ENCODE data around the gene NDUFAF4. TPM values are rescaled to one million over a fixed set of nuclear protein-coding genes. Genes with fewer than 3 reads are reported as not detected.

Gene NDUFAF4

GRCh38 chr6:96844530-96844929 is 53.2 kb downstream of the NDUFAF4 start:
- Histone ChIP-seq H4K8ac (ENCODE audit: low read depth, low read length) (no peak overlapping the region), H2BK15ac (replicated peaks; ENCODE audit: low read depth) (no peak overlapping the region), H3K36me3 (ENCODE audit: control insufficient read depth, insufficient read depth, low read length) (no peaks in the 10 kb centered on the region), H4K5ac (ENCODE audit: low read length) (no peak overlapping the region), H3K9ac (ENCODE audit: low read length) (no peak overlapping the region), H3K27me3 (ENCODE audit: insufficient read depth, low read length, poor library complexity) (no peaks in the 10 kb centered on the region), H3K18ac (ENCODE audit: low read length) (no peak overlapping the region), H3K4me1 (ENCODE audit: control insufficient read depth, low read depth, low read length) (no peaks in the 10 kb centered on the region), H3K23ac (ENCODE audit: low read length) (no peak overlapping the region), H2BK120ac (ENCODE audit: low read depth, low read length) (no peak overlapping the region), H3K4ac (ENCODE audit: low read depth, low read length) (no peak overlapping the region), H3K4me3 (ENCODE audit: low read length) (no peak overlapping the region), H3K79me2 (ENCODE audit: control insufficient read depth, insufficient read depth, low read length) (no peaks in the 10 kb centered on the region), H2AK5ac (ENCODE audit: low read length) (no peak overlapping the region), H3K56ac (ENCODE audit: low read length) (no peak overlapping the region), H2BK5ac (ENCODE audit: low read length) (no peak overlapping the region), H3K27ac (ENCODE audit: low read depth, low read length) (no peak overlapping the region), H3K4me2 (ENCODE audit: low read length) (no peak overlapping the region), H3K79me1 (ENCODE audit: low read length) (no peaks in the 10 kb centered on the region)
- no peak for DNase-seq

DNA sequence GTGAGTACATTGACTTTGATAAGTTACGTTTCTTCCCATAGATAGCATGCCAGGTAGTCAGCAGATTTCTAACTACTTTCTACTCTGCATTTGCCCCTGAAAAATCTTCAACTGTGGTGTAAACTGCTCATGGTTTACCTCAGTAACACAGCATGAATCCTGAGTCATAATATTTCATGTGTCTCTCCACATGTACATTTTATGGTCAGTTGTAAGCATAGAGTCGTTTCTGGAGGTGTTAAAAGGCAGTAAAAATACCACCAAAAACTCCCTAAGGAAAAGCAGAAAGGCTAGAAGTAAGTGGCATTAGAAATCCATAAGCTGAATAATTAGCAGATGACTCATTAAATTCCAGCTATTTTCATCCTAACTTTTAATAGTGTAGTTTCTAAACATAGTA is 56.3 kb downstream of the NDUFAF4 start:
- DNase-seq: no peak
- Histone ChIP-seq H3K4me1 (ENCODE audit: control insufficient read depth, low read depth, low read length) (no peaks in the 10 kb centered on the region), H3K79me1 (ENCODE audit: low read length) (no peaks in the 10 kb centered on the region), H2BK120ac (ENCODE audit: low read depth, low read length) (no peak overlapping the region), H3K27me3 (ENCODE audit: insufficient read depth, low read length, poor library complexity) (no peaks in the 10 kb centered on the region), H3K23ac (ENCODE audit: low read length) (no peak overlapping the region), H4K5ac (ENCODE audit: low read length) (no peak overlapping the region), H2AK5ac (ENCODE audit: low read length) (no peak overlapping the region), H3K36me3 (ENCODE audit: control insufficient read depth, insufficient read depth, low read length) (no peaks in the 10 kb centered on the region), H3K4ac (ENCODE audit: low read depth, low read length) (no peak overlapping the region), H3K27ac (ENCODE audit: low read depth, low read length) (no peak overlapping the region), H3K9ac (ENCODE audit: low read length) (no peak overlapping the region), H4K8ac (ENCODE audit: low read depth, low read length) (no peak overlapping the region), H3K79me2 (ENCODE audit: control insufficient read depth, insufficient read depth, low read length) (no peaks in the 10 kb centered on the region), H3K56ac (ENCODE audit: low read length) (no peak overlapping the region), H3K4me3 (ENCODE audit: low read length) (no peak overlapping the region), H2BK5ac (ENCODE audit: low read length) (no peak overlapping the region), H3K18ac (ENCODE audit: low read length) (no peak overlapping the region), H2BK15ac (replicated peaks; ENCODE audit: low read depth) (no peak overlapping the region), H3K4me2 (ENCODE audit: low read length) (no peak overlapping the region)
- WGBS (ENCODE audit: extremely low coverage, insufficient coverage, low lambda C conversion rate): no CpG with 5 or more reads among the region's 2 CpGs

Small RNA genes lying within 50 kb of the gene (small RNA-seq; reads per million reads assigned to genes)
- not detected for gene RN7SL509P (ENCODE audit: insufficient read depth)

All from mesendoderm (in vitro differentiated cells).